Liver (tissue), 9 donors: Measurements from ENCODE around the gene ARL14EPL. TPM values are rescaled to one million over a fixed set of nuclear protein-coding genes. Genes with fewer than 3 reads are reported as not detected.
A peak's percentile ranks its signal among the peaks of the same experiment; 100 is the strongest.

ENCODE experiments used
- DNase-seq: peaks from one replicate; pipeline ENCODE4 v3.0.0-alpha.2; 2017; ENCODE audit warnings: low spot score
- H3K27ac ChIP-seq, 2 donors: one replicate each; pipeline ENCODE4 v1.7.0; 2013; ENCODE audit warnings: inconsistent platforms in 2 of 2, low read length in 2 of 2, control low read depth in 1 of 2, low read depth in 1 of 2, mild to moderate bottlenecking in 1 of 2
- H3K27me3 ChIP-seq, 4 donors: one replicate each; pipeline versions ENCODE4 v1.6.1 to v1.7.0; 2013; ENCODE audit warnings: low read length in 3 of 4, inconsistent platforms in 1 of 4, mild to moderate bottlenecking in 1 of 4, moderate library complexity in 1 of 4; ENCODE audit not compliant: control insufficient read depth in 4 of 4, insufficient read depth in 4 of 4
- H3K36me3 ChIP-seq, 4 donors: one replicate each; pipeline versions ENCODE4 v1.6.1 to v1.7.0; 2013; ENCODE audit warnings: low read length in 3 of 4, mild to moderate bottlenecking in 3 of 4, low read depth in 1 of 4, moderate library complexity in 1 of 4; ENCODE audit not compliant: control insufficient read depth in 4 of 4, insufficient read depth in 3 of 4
- H3K4me1 ChIP-seq, 4 donors: one replicate each; pipeline versions ENCODE4 v1.6.1 to v1.7.0; 2013; ENCODE audit warnings: low read length in 3 of 4, mild to moderate bottlenecking in 3 of 4, moderate library complexity in 1 of 4; ENCODE audit not compliant: control insufficient read depth in 4 of 4, insufficient read depth in 4 of 4
- H3K4me3 ChIP-seq, 3 donors: one replicate each; pipeline versions ENCODE4 v1.6.1 to v1.7.0; 2013; ENCODE audit warnings: low read length in 3 of 3, control low read depth in 1 of 3, low read depth in 1 of 3, mild to moderate bottlenecking in 1 of 3
- H3K9ac ChIP-seq, 2 donors: one replicate each; pipeline ENCODE4 v1.7.0; 2013; ENCODE audit warnings: low read length in 2 of 2, mild to moderate bottlenecking in 2 of 2, moderate library complexity in 2 of 2, control low read depth in 1 of 2, low read depth in 1 of 2
- H3K9me3 ChIP-seq, 4 donors: one replicate each; pipeline versions ENCODE4 v1.6.1 to v1.7.0; 2013; ENCODE audit warnings: low read length in 3 of 4; ENCODE audit not compliant: control insufficient read depth in 4 of 4
- ATF3 ChIP-seq: IDR thresholded peaks from 2 replicates; pipeline ENCODE4 v1.6.1; 2016; ENCODE audit warnings: antibody characterized with exemption
- CTCF ChIP-seq: fragments of 150-350 bp; IDR thresholded peaks from 2 replicates; pipeline ENCODE4 v1.5.1; 2017; ENCODE audit warnings: improper control_type of control experiment, low read depth, low read length; ENCODE audit not compliant: missing input control
- EGR1 ChIP-seq, 2 donors: IDR thresholded peaks; 2 replicates each; pipeline ENCODE4 v1.6.1; 2016 to 2018; ENCODE audit warnings: antibody characterized with exemption in 2 of 2, low read depth in 2 of 2
- FOXA1 ChIP-seq: IDR thresholded peaks from 2 replicates; pipeline ENCODE4 v1.6.1; 2016; ENCODE audit warnings: antibody characterized with exemption
- FOXA2 ChIP-seq: IDR thresholded peaks from 2 replicates; pipeline ENCODE4 v1.6.1; 2016; ENCODE audit warnings: antibody characterized with exemption
- GABPA ChIP-seq, 2 donors: IDR thresholded peaks in 1 of 2; conservative IDR thresholded peaks in 1 of 2; 2 replicates each; pipeline ENCODE4 v1.6.1; 2016; ENCODE audit warnings: antibody characterized with exemption in 2 of 2, mild to moderate bottlenecking in 1 of 2, moderate library complexity in 1 of 2
- HNF4A ChIP-seq, 2 donors: conservative IDR thresholded peaks; 2 replicates each; pipeline ENCODE4 v1.6.1; 2016; ENCODE audit warnings: antibody characterized with exemption in 2 of 2, mild to moderate bottlenecking in 2 of 2
- HNF4G ChIP-seq: IDR thresholded peaks from 2 replicates; pipeline ENCODE4 v1.6.1; 2016; ENCODE audit warnings: antibody characterized with exemption
- JUND ChIP-seq, 2 donors: IDR thresholded peaks; 2 replicates each; pipeline ENCODE4 v1.6.1; 2016; ENCODE audit warnings: antibody characterized with exemption in 2 of 2
- MAX ChIP-seq: IDR thresholded peaks from 2 replicates; pipeline ENCODE4 v1.6.1; 2016; ENCODE audit warnings: antibody characterized with exemption
- NR2F2 ChIP-seq: IDR thresholded peaks from 2 replicates; pipeline ENCODE4 v1.6.1; 2016; ENCODE audit warnings: antibody characterized with exemption
- RAD21 ChIP-seq, 2 donors: IDR thresholded peaks; 2 replicates each; pipeline ENCODE4 v1.6.1; 2016; ENCODE audit warnings: antibody characterized with exemption in 2 of 2, mild to moderate bottlenecking in 2 of 2
- REST ChIP-seq: IDR thresholded peaks from 2 replicates; pipeline ENCODE4 v1.6.1; 2016; ENCODE audit warnings: antibody characterized with exemption, mild to moderate bottlenecking
- RXRA ChIP-seq, 2 donors: IDR thresholded peaks; 2 replicates each; pipeline ENCODE4 v1.6.1; 2017 to 2018; ENCODE audit warnings: antibody characterized with exemption in 2 of 2, mild to moderate bottlenecking in 1 of 2
- SP1 ChIP-seq: IDR thresholded peaks from 2 replicates; pipeline ENCODE4 v1.6.1; 2018; ENCODE audit warnings: antibody characterized with exemption, mild to moderate bottlenecking
- TAF1 ChIP-seq: conservative IDR thresholded peaks from 2 replicates; pipeline ENCODE4 v1.6.1; 2016; ENCODE audit warnings: antibody characterized with exemption, mild to moderate bottlenecking
- WGBS: extraction: QIAGEN DNeasy Blood & Tissue Kit; methylation state at CpG from one replicate; pipeline ENCODE4 v1.1.7; 2013; 5-methylcytosine and 5-hydroxymethylcytosine counted together
- polyA plus RNA-seq, 2 donors: library from polyadenylated mRNA; stranded (reverse) in 1 of 2; unstranded in 1 of 2; fragments of 200-250 nt in 1 of 2; fragments of >200 nt in 1 of 2; fragmentation: Nextera tagmentation in 1 of 2; extraction: Ambion mirVana in 1 of 2; gene quantifications; one replicate each; pipeline versions ENCODE4 v1.2.1 to v1.2.3, GENCODE V29; 2013 to 2015
- total RNA-seq, 2 donors: library from RNA; depleted of rRNA; stranded (reverse); fragments of >200 nt; gene quantifications; one replicate each; pipeline ENCODE4 v1.2.3, GENCODE V29; 2014
- TF ChIP-seq, protein P1 (sequence below): IDR thresholded peaks from 2 replicates; pipeline ENCODE4 v1.6.1; 2016; ENCODE audit warnings: antibody characterized with exemption
- donor health status: healthy.
- donor health status: healthy.
- donor health status: healthy.
- donor health status: healthy.
- donor health status: healthy.

Gene ARL14EPL
- total and polyA plus RNA-seq, 4 donors: not detected

DNA sequence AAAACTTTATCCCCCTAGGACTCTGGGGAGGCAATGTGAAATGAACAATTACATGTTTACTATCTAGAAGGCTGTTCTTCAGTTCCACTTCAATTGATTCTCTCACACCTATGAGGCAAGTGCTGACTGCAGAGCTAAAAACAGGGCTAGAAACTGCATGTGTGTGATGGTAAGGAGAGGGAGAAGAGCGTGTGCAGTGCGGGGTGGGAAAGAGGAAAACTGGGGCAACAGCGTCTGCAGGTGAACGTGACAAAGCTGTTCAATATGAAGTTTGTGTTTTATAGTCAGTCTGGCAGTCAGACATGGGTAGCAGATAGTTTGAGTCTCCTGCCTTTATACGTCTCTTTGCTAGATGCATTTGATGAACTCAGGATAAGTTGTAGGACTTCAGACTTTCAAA is 45.9 kb downstream of the ARL14EPL start:
- Histone ChIP-seq H3K9ac (no peak overlapping the region), H3K36me3 (no peaks in the 10 kb centered on the region), H3K4me3 (no peak overlapping the region), H3K27me3 (no peaks in the 10 kb centered on the region), H3K9me3 (no peaks in the 10 kb centered on the region), H3K4me1 (no peaks in the 10 kb centered on the region), H3K27ac (no peak overlapping the region)
- no peak for TF ChIP-seq GABPA (IDR thresholded peaks at IDR 0.05 in 1 of 2, conservative IDR thresholded peaks at IDR 0.05 in 1 of 2)
- TF ChIP-seq FOXA2: no peak
- TF ChIP-seq REST: no peak
- TF ChIP-seq ATF3: no peak
- no peak for DNase-seq
- WGBS: 93% methylated on average over 5 of the region's 5 CpGs

GRCh38 chr5:116084287-116084691 is 52.0 kb downstream of the ARL14EPL start:
- 35% methylated on average over 11 of the region's 11 CpGs for WGBS
- no peaks in the 10 kb centered on the region for H3K36me3 ChIP-seq
- H3K27ac ChIP-seq: no peak overlapping the region
- DNase-seq: no peak
- TF ChIP-seq RXRA (IDR thresholded peaks at IDR 0.05): no peak
- no peak for TF ChIP-seq FOXA2
- no peak for TF ChIP-seq HNF4G
- no peak for TF ChIP-seq FOXA1
- no peak for TF ChIP-seq MAX
- TF ChIP-seq HNF4A (conservative IDR thresholded peaks at IDR 0.05): no peak
- no peak for TF ChIP-seq ATF3
- TF ChIP-seq CTCF: no peak
- no peak for TF ChIP-seq JUND (IDR thresholded peaks at IDR 0.05)
- TF ChIP-seq SP1: no peak
- no peak for TF ChIP-seq TAF1
- no peak for TF ChIP-seq REST
- no peak for TF ChIP-seq NR2F2
- TF ChIP-seq, protein P1, sequence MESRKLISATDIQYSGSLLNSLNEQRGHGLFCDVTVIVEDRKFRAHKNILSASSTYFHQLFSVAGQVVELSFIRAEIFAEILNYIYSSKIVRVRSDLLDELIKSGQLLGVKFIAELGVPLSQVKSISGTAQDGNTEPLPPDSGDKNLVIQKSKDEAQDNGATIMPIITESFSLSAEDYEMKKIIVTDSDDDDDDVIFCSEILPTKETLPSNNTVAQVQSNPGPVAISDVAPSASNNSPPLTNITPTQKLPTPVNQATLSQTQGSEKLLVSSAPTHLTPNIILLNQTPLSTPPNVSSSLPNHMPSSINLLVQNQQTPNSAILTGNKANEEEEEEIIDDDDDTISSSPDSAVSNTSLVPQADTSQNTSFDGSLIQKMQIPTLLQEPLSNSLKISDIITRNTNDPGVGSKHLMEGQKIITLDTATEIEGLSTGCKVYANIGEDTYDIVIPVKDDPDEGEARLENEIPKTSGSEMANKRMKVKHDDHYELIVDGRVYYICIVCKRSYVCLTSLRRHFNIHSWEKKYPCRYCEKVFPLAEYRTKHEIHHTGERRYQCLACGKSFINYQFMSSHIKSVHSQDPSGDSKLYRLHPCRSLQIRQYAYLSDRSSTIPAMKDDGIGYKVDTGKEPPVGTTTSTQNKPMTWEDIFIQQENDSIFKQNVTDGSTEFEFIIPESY: no peak
- no peak for TF ChIP-seq RAD21 (IDR thresholded peaks at IDR 0.05)
- no peak for TF ChIP-seq GABPA (IDR thresholded peaks at IDR 0.05 in 1 of 2, conservative IDR thresholded peaks at IDR 0.05 in 1 of 2)
- TF ChIP-seq EGR1 (IDR thresholded peaks at IDR 0.05; ENCODE audit: low read depth in 2 of 2): no peak
- H3K4me1 ChIP-seq: peaks cover 5 to 12% (median 6%) of the 10 kb centered on the region in 4 donors
- peak overlapping the region; percentile 33 to 98 (median 90) for H3K4me3 ChIP-seq
- no peaks in the 10 kb centered on the region for H3K27me3 ChIP-seq
- H3K9ac ChIP-seq: peak overlapping the region in 1 of 2 donors; percentile 82
- no peaks in the 10 kb centered on the region for H3K9me3 ChIP-seq
